ENCODE measurements around the gene CMBL. TPM values are rescaled to one million over a fixed set of nuclear protein-coding genes. Genes with fewer than 3 reads are reported as not detected.
A peak's percentile ranks its signal among the peaks of the same experiment; 100 is the strongest.

The CMBL gene
- total RNA-seq, 1 experiment from 2014 or later = 12.9 TPM

DNA sequence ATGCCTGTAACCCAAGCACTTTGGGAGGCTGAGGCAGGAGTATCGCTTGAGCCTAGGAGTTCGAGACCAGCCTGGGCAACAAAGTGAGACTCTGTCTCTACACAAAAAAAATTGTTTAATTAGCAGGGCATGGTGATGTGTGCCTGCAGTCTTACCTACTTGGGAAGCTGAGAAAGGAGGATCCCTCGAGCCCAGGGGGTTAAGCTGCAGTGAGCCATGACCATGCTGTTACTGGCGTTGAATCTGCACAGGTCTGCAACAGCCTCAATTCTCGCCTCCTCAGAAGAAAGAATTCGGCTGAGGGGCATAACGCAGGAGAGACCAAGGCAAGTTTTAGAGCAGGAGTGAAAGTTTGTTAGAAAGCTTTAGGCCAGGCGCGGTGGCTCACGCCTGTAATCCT is 39.6 kb downstream of the CMBL start:
- H3K4me3 Mint-ChIP-seq (ENCODE audit: low read depth, unreplicated experiment) = no peak overlapping the region
- TF ChIP-seq, protein P1, sequence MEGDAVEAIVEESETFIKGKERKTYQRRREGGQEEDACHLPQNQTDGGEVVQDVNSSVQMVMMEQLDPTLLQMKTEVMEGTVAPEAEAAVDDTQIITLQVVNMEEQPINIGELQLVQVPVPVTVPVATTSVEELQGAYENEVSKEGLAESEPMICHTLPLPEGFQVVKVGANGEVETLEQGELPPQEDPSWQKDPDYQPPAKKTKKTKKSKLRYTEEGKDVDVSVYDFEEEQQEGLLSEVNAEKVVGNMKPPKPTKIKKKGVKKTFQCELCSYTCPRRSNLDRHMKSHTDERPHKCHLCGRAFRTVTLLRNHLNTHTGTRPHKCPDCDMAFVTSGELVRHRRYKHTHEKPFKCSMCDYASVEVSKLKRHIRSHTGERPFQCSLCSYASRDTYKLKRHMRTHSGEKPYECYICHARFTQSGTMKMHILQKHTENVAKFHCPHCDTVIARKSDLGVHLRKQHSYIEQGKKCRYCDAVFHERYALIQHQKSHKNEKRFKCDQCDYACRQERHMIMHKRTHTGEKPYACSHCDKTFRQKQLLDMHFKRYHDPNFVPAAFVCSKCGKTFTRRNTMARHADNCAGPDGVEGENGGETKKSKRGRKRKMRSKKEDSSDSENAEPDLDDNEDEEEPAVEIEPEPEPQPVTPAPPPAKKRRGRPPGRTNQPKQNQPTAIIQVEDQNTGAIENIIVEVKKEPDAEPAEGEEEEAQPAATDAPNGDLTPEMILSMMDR (IDR thresholded peaks at IDR 0.05; ENCODE audit: unreplicated experiment) = no peak
- H3K27me3 Mint-ChIP-seq (ENCODE audit: unreplicated experiment) = no peaks in the 10 kb centered on the region
- H3K4me1 Mint-ChIP-seq (ENCODE audit: low read depth, unreplicated experiment) = peaks cover 13% of the 10 kb centered on the region
- H3K27ac Mint-ChIP-seq (ENCODE audit: unreplicated experiment) = no peak overlapping the region
- H3K9me3 Mint-ChIP-seq (ENCODE audit: low read depth, unreplicated experiment) = peaks cover 6% of the 10 kb centered on the region
- BruUV-seq (replicated peaks) = no TSS peak
- CTCF ChIA-PET = no interaction called here
- intact Hi-C loops (cut with micrococcal nuclease; ENCODE audit: unreplicated experiment) = no loop called here
- peaks cover 27% of the 10 kb centered on the region for H3K36me3 Mint-ChIP-seq (ENCODE audit: insufficient read depth, unreplicated experiment)
- DNase-seq = no peak

DNA sequence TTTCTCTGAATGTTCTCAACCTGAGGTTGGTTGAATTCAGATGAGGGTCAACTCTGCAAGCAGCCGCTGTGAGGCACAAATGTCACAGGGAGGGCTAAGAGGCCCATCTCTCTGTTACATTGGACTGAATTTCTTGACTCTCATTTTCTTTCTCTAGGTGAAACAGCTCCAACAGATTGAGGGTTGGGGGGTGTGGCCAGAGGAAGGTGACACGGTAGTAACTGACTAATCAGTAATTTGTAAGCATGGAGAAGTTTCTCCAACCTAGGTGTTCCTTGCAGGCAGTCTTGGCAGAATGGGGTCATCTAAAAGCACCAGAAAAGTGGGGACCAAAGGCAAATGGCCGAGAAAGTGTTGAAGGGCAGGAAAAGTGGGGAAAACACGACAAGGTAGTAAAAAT is 40.9 kb downstream of the CMBL start:
- no peak overlapping the region for H3K27ac Mint-ChIP-seq (ENCODE audit: unreplicated experiment)
- TF ChIP-seq, protein P1 (IDR thresholded peaks at IDR 0.05; ENCODE audit: unreplicated experiment) = no peak
- no TSS peak for BruUV-seq (replicated peaks)
- no peak for DNase-seq
- no peak overlapping the region for H3K4me3 Mint-ChIP-seq (ENCODE audit: low read depth, unreplicated experiment)
- no peaks in the 10 kb centered on the region for H3K9me3 Mint-ChIP-seq (ENCODE audit: low read depth, unreplicated experiment)
- H3K36me3 Mint-ChIP-seq (ENCODE audit: insufficient read depth, unreplicated experiment) = peaks cover 34% of the 10 kb centered on the region
- H3K27me3 Mint-ChIP-seq (ENCODE audit: unreplicated experiment) = no peaks in the 10 kb centered on the region
- CTCF ChIA-PET = no interaction called here
- H3K4me1 Mint-ChIP-seq (ENCODE audit: low read depth, unreplicated experiment) = peaks cover 13% of the 10 kb centered on the region
- intact Hi-C loops (cut with micrococcal nuclease; ENCODE audit: unreplicated experiment) = no loop called here

DNA sequence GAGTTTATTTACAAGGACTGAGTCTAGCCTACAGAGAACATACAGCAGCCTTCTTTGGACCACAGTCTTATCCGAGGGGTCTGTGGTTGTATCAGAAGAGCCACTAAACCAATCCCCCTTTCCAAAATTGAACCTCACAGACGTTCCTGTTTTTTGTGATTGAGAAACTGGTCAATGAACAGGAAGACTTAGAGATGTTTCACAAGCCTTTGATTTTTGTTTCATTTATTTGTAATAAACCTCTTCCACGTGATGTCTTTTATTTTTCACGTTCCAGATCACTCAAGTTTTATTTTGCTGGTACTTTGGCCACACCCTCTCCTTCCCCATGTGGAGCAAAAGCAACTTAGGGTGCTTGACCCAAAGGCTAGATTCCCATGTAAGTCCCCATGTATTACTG is 41.6 kb downstream of the CMBL start:
- CTCF ChIA-PET = no interaction called here
- H3K27ac Mint-ChIP-seq (ENCODE audit: unreplicated experiment) = no peak overlapping the region
- no peaks in the 10 kb centered on the region for H3K9me3 Mint-ChIP-seq (ENCODE audit: low read depth, unreplicated experiment)
- intact Hi-C loops (cut with micrococcal nuclease; ENCODE audit: unreplicated experiment) = no loop called here
- DNase-seq = no peak
- H3K4me1 Mint-ChIP-seq (ENCODE audit: low read depth, unreplicated experiment) = peaks cover 13% of the 10 kb centered on the region
- H3K36me3 Mint-ChIP-seq (ENCODE audit: insufficient read depth, unreplicated experiment) = peaks cover 39% of the 10 kb centered on the region
- H3K4me3 Mint-ChIP-seq (ENCODE audit: low read depth, unreplicated experiment) = no peak overlapping the region
- H3K27me3 Mint-ChIP-seq (ENCODE audit: unreplicated experiment) = no peaks in the 10 kb centered on the region
- TF ChIP-seq, protein P1 (IDR thresholded peaks at IDR 0.05; ENCODE audit: unreplicated experiment) = no peak
- BruUV-seq (replicated peaks) = TSS peak; percentile 2

DNA sequence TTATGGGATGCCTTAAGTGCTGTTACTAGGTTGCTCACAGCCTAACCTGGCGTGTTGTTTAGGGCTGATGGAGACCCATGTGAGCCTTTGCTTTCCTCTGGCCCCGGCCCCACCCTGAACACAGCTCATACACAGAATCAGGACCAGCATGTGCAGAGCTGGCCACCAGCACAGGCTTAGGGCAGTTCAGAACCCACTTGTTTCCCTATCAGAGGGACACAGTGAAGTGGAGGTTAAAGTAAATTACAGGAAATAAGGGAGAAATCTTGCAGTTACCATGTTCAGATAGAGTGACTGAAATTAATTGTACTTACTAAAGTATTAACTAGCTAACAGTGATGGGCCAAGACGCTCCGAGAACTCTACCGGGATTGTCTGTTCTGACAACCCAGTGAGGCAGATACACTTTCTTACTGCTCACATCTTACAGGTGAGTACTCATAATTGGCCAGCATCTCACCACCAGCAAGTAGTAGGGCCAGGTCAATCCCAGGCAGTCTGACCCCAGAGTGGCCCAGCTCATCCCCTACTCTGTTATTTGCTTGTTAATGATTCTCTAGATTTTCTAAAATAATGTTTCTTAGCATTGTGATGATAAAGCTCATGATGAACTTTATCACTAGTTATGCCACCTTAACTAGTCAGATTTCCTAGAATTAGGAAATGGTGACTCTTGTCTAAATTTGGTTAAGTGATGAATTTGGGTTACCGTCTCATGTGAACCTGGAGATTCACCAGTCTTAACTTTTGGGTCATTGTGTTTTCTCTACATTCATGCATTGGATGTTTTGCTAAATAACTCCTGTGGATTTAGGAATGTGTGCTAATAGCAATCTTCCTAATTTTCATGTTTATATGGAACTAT is 42.2 kb downstream of the CMBL start:
- no TSS peak for BruUV-seq (replicated peaks)
- Mint-ChIP-seq H3K36me3 (ENCODE audit: insufficient read depth, unreplicated experiment) (peaks cover 43% of the 10 kb centered on the region), H3K27me3 (ENCODE audit: unreplicated experiment) (no peaks in the 10 kb centered on the region), H3K9me3 (ENCODE audit: low read depth, unreplicated experiment) (no peaks in the 10 kb centered on the region), H3K4me3 (ENCODE audit: low read depth, unreplicated experiment) (no peak overlapping the region), H3K4me1 (ENCODE audit: low read depth, unreplicated experiment) (peaks cover 13% of the 10 kb centered on the region), H3K27ac (ENCODE audit: unreplicated experiment) (no peak overlapping the region)
- DNase-seq = no peak
- intact Hi-C loops (cut with micrococcal nuclease; ENCODE audit: unreplicated experiment) = no loop called here
- CTCF ChIA-PET = no interaction called here
- TF ChIP-seq, protein P1 (IDR thresholded peaks at IDR 0.05; ENCODE audit: unreplicated experiment) = no peak
